ENCODE measurements around the gene MFAP3L.

MFAP3L gene

DNA sequence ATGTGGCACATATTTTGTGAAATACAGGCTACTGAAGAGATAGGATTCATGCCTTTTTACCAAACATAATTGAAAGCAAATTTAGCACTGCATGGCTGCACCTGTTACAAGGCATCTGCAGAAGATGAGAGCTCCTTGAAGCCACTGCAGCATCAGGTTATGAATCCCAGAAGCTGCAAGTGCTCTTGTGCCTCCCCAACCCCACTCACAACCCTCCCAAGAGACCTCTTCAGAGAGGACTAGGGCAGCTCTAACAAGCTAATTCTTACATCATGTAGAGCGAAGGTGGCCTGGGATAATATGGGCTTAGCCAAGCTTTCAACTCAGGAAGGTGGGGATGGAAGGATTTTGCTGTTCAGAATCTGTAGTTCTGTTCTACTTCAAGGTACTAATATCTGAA is 27.2 kb downstream of the MFAP3L start:
- CTCF ChIA-PET = interaction anchor here (0.9 to 1.2 kb wide), 3 partner anchors 16 to 261 kb away, joined by 3 to 4 read pairs (median 3); no protein-coding TSS in a partner anchor
- POLR2A ChIA-PET = no interaction called here
- TF ChIP-seq, protein P1, sequence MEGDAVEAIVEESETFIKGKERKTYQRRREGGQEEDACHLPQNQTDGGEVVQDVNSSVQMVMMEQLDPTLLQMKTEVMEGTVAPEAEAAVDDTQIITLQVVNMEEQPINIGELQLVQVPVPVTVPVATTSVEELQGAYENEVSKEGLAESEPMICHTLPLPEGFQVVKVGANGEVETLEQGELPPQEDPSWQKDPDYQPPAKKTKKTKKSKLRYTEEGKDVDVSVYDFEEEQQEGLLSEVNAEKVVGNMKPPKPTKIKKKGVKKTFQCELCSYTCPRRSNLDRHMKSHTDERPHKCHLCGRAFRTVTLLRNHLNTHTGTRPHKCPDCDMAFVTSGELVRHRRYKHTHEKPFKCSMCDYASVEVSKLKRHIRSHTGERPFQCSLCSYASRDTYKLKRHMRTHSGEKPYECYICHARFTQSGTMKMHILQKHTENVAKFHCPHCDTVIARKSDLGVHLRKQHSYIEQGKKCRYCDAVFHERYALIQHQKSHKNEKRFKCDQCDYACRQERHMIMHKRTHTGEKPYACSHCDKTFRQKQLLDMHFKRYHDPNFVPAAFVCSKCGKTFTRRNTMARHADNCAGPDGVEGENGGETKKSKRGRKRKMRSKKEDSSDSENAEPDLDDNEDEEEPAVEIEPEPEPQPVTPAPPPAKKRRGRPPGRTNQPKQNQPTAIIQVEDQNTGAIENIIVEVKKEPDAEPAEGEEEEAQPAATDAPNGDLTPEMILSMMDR (IDR thresholded peaks at IDR 0.05; ENCODE audit: control extremely low read depth, extremely low read depth, low read depth, missing control alignments) = no peak
- no peak for DNase-seq (ENCODE audit: extremely low spot score)

DNA sequence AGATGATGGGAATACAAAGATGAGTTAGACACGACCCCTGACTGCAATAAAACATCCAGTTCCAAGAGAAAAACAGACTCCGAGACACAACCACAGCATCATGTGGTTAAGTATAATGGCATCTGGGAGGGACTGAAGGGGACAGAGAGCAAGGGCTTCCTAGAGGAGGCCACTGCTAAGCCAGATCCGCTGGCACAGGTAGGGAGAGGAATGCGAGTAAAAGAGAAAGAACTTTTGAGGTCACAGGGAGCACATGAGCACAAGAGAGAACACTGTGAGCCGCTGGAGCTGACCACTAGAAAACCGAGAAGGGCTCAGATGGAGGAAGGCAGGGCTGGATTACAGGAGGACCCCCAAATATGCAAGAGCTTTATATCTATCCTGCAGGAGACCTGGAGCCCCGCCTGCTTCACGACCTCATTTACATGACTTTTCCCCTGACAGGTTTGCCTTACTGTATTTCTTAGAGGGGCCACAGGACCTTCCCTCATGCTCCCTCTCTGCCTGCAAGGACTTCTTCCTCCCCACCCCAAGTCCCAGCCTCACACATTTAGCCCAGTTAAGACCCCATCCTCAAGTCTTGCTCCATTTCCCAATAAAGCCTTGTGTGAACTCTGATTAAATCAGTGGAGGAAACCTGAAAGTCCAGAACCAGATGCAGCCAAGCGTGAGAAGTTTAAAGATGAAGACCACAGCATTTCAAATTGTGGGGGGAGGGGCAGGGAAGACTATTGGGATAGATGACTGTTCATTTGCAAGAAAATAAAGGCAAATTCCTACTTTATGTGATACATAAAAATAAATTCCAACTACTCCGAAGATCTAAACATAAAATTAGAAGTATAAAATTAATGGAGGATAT is 29.6 kb downstream of the MFAP3L start:
- TF ChIP-seq, protein P1 (IDR thresholded peaks at IDR 0.05; ENCODE audit: control extremely low read depth, extremely low read depth, low read depth, missing control alignments) = no peak
- ChIA-PET POLR2A (no interaction called here), CTCF (interaction anchor here (1.4 kb wide), 1 partner anchor 187 kb away, joined by 3 read pairs; no protein-coding TSS in a partner anchor)
- DNase-seq (ENCODE audit: extremely low spot score) = no peak

DNA sequence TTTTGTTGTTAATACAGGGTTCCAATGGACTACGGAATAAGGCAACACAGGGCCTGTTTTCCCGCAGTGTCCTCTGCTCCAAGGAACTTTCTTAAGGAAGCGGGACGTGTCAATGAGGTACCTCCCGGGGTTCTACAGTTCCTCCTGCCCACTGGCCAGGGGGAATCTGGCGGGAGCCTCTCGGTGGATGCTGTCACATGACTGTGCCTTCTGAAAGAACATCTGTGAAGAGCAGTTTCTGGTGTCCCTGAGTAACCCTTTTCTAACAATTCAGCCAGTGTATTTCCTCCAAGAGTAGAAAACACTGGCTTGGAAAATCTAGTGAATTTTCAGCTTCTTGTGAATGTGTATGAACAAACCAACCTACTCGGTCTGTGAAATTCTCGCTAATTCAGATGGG is 32.7 kb downstream of the MFAP3L start:
- ChIA-PET POLR2A (no interaction called here), CTCF (no interaction called here)
- DNase-seq (ENCODE audit: extremely low spot score) = no peak
- TF ChIP-seq, protein P1 (IDR thresholded peaks at IDR 0.05; ENCODE audit: control extremely low read depth, extremely low read depth, low read depth, missing control alignments) = no peak

DNA sequence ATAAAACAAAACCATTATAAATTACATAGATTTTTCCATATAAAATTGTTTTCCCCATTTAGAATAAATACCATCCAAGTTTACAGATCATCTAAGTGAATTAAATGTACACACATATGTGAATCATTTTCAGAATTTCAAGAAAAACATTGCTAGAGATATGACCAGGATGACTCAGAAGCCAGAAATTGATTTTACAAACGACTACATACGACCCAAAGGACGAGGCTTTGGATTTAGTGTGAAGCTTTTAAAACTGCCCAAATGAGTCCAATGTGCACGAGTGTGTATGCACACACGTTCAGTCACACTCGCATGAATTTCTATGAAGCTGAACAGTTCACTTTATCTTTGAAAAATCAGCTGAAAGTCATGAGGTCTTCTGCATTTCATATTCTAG is 37.9 kb downstream of the MFAP3L start:
- TF ChIP-seq, protein P1 (IDR thresholded peaks at IDR 0.05; ENCODE audit: control extremely low read depth, extremely low read depth, low read depth, missing control alignments) = no peak
- DNase-seq (ENCODE audit: extremely low spot score) = no peak
- CTCF ChIA-PET = no interaction called here
- POLR2A ChIA-PET = no interaction called here

DNA sequence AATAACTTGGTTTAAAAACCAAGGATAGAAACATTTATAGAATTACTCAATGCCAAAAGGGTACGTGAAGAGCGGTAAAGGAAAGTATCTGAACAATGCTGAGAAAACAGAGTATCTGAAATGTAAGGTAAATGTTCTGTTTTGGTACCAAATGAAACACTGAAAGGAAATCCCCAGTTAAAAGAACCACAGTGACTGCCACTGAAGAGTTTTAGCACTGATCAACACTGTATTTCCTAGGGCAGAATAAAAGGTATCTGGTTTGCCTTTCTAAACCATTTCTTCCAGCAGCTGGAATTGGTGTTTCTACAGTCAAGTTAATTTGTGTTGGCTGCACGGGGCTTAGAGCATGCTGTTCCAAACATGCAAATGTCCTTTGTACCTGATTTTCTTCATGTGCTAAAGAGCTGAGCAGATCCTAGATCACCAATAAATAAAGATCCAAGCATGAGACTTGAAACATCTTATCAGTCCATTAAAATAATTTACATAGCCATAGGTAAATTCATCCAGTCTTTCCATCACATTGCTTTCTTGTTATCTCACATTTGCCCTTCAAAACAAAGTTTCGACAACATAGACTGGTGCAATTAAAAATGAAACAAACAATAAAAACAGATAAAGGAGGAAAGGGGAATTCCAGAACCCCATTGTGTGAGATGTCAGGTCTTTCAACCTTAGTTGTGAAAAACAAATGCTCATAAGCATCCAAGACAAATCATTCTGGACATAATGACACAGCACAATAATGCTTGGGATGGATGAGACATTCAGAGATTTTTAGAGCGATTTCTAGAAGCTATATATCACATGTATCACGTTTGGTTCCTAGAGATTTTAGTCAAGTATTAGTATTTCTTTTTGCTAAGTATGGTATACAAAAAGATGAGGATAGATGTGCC is 38.6 kb downstream of the MFAP3L start:
- ChIA-PET CTCF (no interaction called here), POLR2A (no interaction called here)
- no peak for DNase-seq (ENCODE audit: extremely low spot score)
- TF ChIP-seq, protein P1 (IDR thresholded peaks at IDR 0.05; ENCODE audit: control extremely low read depth, extremely low read depth, low read depth, missing control alignments) = no peak

DNA sequence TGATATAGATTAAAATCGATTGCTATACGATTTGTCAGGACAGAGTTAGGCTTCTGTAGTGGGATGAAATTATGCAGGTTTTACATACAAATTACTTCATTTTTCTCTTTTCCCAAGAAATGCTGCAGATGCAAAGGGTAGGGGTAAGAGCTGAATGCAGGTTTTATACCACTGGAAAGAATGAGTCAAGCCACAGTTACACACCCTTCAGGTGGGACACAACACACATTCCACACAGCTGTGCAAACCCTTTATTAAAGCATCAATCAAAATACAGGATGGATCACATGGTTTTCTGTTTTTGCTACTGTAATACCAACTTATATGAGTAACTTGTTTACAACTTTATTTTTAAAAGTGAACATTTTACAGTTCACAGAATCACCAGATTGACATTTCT is 39.8 kb downstream of the MFAP3L start:
- no peak for DNase-seq (ENCODE audit: extremely low spot score)
- TF ChIP-seq, protein P1 (IDR thresholded peaks at IDR 0.05; ENCODE audit: control extremely low read depth, extremely low read depth, low read depth, missing control alignments) = no peak
- POLR2A ChIA-PET = no interaction called here
- CTCF ChIA-PET = interaction anchor here (1.5 to 2.7 kb wide), 2 partner anchors 12 to 18 kb away, joined by 4 to 7 read pairs; no protein-coding TSS in a partner anchor
